Stimulated activated CD8-positive, alpha-beta memory T cell treated with anti-CD3 and anti-CD28 coated beads, Interleukin-2, amount 100 ng/mL, for 1 hour (primary cell): Measurements from ENCODE around the gene C19orf47.

Source experiments
- DNase-seq, 2 donors: peaks; one replicate each; pipeline ENCODE4 v3.0.0-alpha.2; 2020; ENCODE audit warnings: low read depth in 2 of 2

The C19orf47 gene

GRCh38 chr19:40348125-40348913 lies at the start of gene C19orf47, which contains the start of gene PLD3:
Gene C19orf47, minus strand, starts transcription at chr19:40348397. Its CDS starts 6,540 bp downstream, at chr19:40341857.
Gene PLD3, plus strand, starts transcription at chr19:40348695. Its CDS starts 17,789 bp downstream, at chr19:40366484.
- peak; percentile 96 to 98 for DNase-seq

- no peak for DNase-seq
Measured at GRCh38 chr19:40397568-40397906, 49.3 kb upstream of the C19orf47 start.

- DNase-seq, result no peak
Measured at GRCh38 chr19:40396886-40397567, 48.8 kb upstream of the C19orf47 start.

- DNase-seq, result no peak
Measured at GRCh38 chr19:40395956-40396355, 47.8 kb upstream of the C19orf47 start.

GRCh38 chr19:40394816-40395210 lies 46.6 kb upstream of the C19orf47 start:
- no peak for DNase-seq

GRCh38 chr19:40393894-40394815 lies 46.0 kb upstream of the C19orf47 start:
- DNase-seq, result no peak

GRCh38 chr19:40392894-40393517 lies 44.8 kb upstream of the C19orf47 start:
- DNase-seq, result no peak

GRCh38 chr19:40392123-40392522 lies 43.9 kb upstream of the C19orf47 start:
- no peak for DNase-seq

- no peak for DNase-seq
Measured at GRCh38 chr19:40390084-40390742, 42.0 kb upstream of the C19orf47 start, which contains the start of gene HIPK4. Gene HIPK4, minus strand, starts transcription at chr19:40390181. Its CDS starts 279 bp downstream, at chr19:40389902.

- no peak for DNase-seq
Measured at GRCh38 chr19:40389404-40390083, 41.3 kb upstream of the C19orf47 start.

- DNase-seq, result no peak
Measured at GRCh38 chr19:40388481-40388880, 40.3 kb upstream of the C19orf47 start.

- no peak for DNase-seq
Measured at GRCh38 chr19:40387155-40387554, 39.0 kb upstream of the C19orf47 start.

GRCh38 chr19:40383668-40384248 lies 35.6 kb upstream of the C19orf47 start:
- no peak for DNase-seq

- DNase-seq, result no peak
Measured at GRCh38 chr19:40381321-40381720, 33.1 kb upstream of the C19orf47 start.

- no peak for DNase-seq
Measured at GRCh38 chr19:40380199-40381037, 32.2 kb upstream of the C19orf47 start.

- DNase-seq, result no peak
Measured at GRCh38 chr19:40379446-40380198, 31.4 kb upstream of the C19orf47 start.

GRCh38 chr19:40378509-40378908 lies 30.3 kb upstream of the C19orf47 start:
- DNase-seq, result no peak

- no peak for DNase-seq
Measured at GRCh38 chr19:40377876-40378385, 29.7 kb upstream of the C19orf47 start.
